ENCODE measurements around the gene NLRX1.
"Not testable (repeated sequence)": the region's sequence is repeated elsewhere in the genome, so short reads cannot be mapped to it uniquely, and the experiment has no call there.

Gene NLRX1

GRCh38 chr11:119222308-119222707, 53.8 kb downstream of the NLRX1 start:
- DNase-seq, result no peak

- DNase-seq, result no peak
Observed at GRCh38 chr11:119222891-119223290, 54.4 kb downstream of the NLRX1 start.

- no peak for DNase-seq
Observed at GRCh38 chr11:119223856-119224255, 55.3 kb downstream of the NLRX1 start.

DNA sequence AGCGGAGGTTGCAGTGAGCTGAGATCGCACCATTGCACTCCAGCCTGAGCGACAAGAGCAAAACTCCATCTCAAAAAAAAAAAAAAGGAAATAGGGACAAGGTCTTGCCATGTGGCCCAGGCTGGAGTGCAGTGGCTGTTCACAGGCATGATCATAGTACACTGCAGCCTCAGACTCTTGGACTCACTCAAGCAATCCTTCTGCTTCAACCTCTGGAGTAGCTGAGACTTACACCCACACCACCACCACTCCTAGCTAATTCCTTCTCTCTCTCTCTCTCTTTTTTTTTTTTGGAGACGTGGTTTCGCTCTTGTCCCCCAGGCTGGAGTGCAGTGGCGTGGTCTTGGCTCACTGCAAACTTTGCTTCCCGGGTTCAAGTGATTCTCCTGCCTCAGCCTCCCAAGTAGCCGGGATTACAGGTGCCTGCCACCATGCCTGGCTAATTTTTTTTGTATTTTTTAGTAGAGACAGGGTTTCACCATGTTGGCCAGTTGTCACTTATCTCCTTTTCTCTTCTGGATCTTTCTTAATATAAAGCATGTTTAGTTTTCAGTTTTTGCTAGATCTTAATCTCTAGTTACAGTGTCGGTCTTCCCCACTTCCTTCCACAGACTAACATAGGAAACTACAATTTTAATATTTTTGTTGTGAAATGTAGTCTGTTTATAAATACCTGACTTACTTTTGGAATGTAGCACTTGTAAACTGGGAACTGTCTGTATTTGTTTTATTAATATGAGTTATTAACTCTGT, 60.2 kb downstream of the NLRX1 start:
- not testable (repeated sequence) for DNase-seq

DNA sequence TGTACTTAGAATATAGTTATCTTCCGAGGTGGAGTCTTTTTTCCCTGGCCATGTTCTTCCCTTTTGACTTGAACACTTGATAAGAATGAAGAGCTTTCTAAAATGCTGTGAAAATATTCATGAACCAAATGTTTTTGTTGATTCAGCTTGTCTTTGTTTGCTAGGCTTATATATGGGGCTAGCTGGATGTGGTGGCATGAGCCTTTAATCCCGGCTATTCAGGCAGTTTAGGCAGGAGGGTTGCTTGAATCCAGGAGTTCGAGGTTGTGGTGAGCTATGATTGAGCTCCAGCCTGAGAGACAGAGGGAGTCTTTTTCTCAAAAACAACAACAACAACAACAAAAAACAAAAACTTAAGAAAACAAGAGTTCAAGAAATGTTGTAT, 60.8 kb downstream of the NLRX1 start:
- DNase-seq, result no peak

- DNase-seq, result no peak
Observed at GRCh38 chr11:119229741-119230140, 61.2 kb downstream of the NLRX1 start.

All from stimulated activated CD4-positive, alpha-beta T cell treated with anti-CD3 and anti-CD28 coated beads, Interleukin-2, amount 100 ng/mL, for 24 hours (primary cell).